GM12801 (cell line): ENCODE measurements around the gene DYNC2H1.

Experiments used
- TF ChIP-seq, protein P1 (sequence below): IDR thresholded peaks from one replicate; pipeline ENCODE4 v1.5.1; 2011; ENCODE audit warnings: control low read depth; ENCODE audit not compliant: insufficient read length; ENCODE audit errors: extremely low read depth

The DYNC2H1 gene

DNA sequence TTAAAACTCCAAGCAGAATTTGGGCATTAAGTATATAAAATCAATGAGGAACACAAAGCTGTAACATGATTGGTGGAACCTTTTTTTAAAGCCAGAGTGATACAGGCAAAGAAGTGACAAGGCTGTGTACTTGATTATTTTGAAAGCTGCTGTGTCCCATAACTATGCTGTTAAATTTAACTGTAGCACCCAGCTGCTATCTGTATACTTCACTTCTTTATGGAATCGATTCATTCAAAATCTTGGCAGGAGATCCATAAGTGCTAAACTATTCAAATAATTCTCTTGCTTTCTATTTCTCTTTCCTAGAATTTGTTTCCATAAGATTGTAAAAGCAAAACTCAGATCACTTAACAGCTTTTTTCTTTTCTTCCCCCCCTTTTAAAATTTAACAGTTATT is 231.7 kb downstream of the DYNC2H1 start:
- TF ChIP-seq, protein P1, sequence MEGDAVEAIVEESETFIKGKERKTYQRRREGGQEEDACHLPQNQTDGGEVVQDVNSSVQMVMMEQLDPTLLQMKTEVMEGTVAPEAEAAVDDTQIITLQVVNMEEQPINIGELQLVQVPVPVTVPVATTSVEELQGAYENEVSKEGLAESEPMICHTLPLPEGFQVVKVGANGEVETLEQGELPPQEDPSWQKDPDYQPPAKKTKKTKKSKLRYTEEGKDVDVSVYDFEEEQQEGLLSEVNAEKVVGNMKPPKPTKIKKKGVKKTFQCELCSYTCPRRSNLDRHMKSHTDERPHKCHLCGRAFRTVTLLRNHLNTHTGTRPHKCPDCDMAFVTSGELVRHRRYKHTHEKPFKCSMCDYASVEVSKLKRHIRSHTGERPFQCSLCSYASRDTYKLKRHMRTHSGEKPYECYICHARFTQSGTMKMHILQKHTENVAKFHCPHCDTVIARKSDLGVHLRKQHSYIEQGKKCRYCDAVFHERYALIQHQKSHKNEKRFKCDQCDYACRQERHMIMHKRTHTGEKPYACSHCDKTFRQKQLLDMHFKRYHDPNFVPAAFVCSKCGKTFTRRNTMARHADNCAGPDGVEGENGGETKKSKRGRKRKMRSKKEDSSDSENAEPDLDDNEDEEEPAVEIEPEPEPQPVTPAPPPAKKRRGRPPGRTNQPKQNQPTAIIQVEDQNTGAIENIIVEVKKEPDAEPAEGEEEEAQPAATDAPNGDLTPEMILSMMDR = no peak

GRCh38 chr11:103344886-103345285 is 235.7 kb downstream of the DYNC2H1 start:
- TF ChIP-seq, protein P1 = no peak

DNA sequence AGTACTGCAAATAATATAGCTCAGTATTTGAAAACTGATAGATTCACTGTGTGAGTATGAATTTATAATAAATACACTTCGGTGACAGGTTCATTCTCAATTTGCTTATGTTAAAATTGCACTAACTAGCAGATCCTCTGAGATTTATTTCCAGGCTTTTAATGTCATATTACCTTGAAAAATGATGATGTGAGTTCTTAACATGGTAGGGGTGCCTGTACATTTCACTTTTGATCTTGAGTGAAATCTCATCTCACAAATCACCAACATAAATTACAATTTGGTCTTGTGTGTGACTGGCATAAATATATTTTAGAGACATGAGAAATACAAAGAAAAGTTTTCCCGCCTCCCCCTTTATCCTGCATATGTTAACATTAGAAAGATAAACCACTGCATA is 240.4 kb downstream of the DYNC2H1 start:
- TF ChIP-seq, protein P1 = no peak

DNA sequence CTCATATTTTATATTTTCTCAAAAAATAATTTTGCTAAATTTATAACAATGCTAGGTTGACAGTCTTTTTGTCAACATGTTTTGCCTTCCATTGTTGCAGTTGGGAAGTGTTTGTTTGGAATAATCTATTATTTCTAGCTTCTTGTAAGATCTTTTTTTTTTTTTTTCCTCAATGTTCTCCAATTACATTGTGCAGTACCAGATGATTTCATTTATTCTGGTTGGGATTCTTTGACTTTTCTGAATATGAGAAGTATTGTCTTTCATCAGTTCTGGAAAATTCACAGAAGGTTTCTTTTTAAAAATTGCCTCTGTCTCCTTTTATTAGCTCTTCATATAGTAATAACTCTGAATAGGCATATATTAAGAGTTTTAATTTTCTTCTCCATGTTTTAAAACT is 245.4 kb downstream of the DYNC2H1 start:
- TF ChIP-seq, protein P1 = no peak

DNA sequence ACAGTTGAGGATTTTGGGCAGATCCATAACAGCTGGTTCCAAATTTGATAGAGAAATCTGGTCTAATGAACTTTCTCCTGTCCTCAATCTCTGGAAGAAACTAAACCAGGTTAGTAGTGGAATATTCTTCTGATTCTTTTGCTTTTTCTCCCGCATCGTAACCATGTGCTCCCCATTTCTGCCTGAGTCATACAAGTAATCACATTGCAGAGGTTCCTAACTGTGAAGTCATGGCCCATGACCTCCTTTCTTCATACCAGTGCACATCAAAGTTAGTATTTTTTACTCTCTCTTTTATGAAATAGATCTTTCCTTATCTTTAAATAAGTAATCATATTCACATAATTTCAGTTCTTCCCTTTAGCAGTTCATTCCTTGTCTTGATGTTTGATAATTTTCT is 249.0 kb downstream of the DYNC2H1 start:
- TF ChIP-seq, protein P1 = no peak

GRCh38 chr11:103359216-103359615 is 250.0 kb downstream of the DYNC2H1 start:
- TF ChIP-seq, protein P1 = no peak

GRCh38 chr11:103364687-103365086 is 255.5 kb downstream of the DYNC2H1 start:
- TF ChIP-seq, protein P1 = no peak

- TF ChIP-seq, protein P1 = no peak
Observed at GRCh38 chr11:103367650-103368049, 258.4 kb downstream of the DYNC2H1 start.
